HG03521 (cell line): ENCODE results near the gene ZCCHC13.
"Not testable (repeated sequence)": the region's sequence is repeated elsewhere in the genome, so short reads cannot be mapped to it uniquely, and the experiment has no call there.

ENCODE experiments used
- ATAC-seq: cut with Tn5 transposase; IDR thresholded peaks from one replicate; pipeline ENCODE4 v1.9.1; 2021; ENCODE audit warnings: mild to moderate bottlenecking, moderate library complexity; ENCODE audit not compliant: unreplicated experiment

The ZCCHC13 gene

GRCh38 chrX:74304016-74304415, at the start of gene ZCCHC13:
Gene ZCCHC13, plus strand, starts transcription at chrX:74304180. Its CDS starts 87 bp downstream, at chrX:74304267.
- ATAC-seq = no peak

GRCh38 chrX:74258111-74258510, 45.9 kb upstream of the ZCCHC13 start:
- ATAC-seq = not testable (repeated sequence)

GRCh38 chrX:74259885-74260491, 44.0 kb upstream of the ZCCHC13 start:
- no peak for ATAC-seq

- no peak for ATAC-seq
These were observed 41.3 kb upstream of the ZCCHC13 start for GRCh38 chrX:74262452-74263209.

GRCh38 chrX:74270393-74270792, 33.6 kb upstream of the ZCCHC13 start:
- no peak for ATAC-seq

- peak; percentile 69 for ATAC-seq
These were observed 31.8 kb upstream of the ZCCHC13 start for GRCh38 chrX:74272230-74272629.

GRCh38 chrX:74274516-74274915, 29.5 kb upstream of the ZCCHC13 start:
- no peak for ATAC-seq

- ATAC-seq = no peak
These were observed 26.7 kb upstream of the ZCCHC13 start for GRCh38 chrX:74277320-74277719.

GRCh38 chrX:74277846-74278245, 26.1 kb upstream of the ZCCHC13 start:
- no peak for ATAC-seq

GRCh38 chrX:74280759-74281158, 23.2 kb upstream of the ZCCHC13 start:
- ATAC-seq = no peak

GRCh38 chrX:74284391-74284952, 19.5 kb upstream of the ZCCHC13 start:
- ATAC-seq = no peak

- ATAC-seq = no peak
These were observed 16.8 kb upstream of the ZCCHC13 start for GRCh38 chrX:74286950-74287740.

- ATAC-seq = no peak
These were observed 12.4 kb upstream of the ZCCHC13 start for GRCh38 chrX:74291577-74291963.

- ATAC-seq = peak; percentile 90
These were observed 11.8 kb upstream of the ZCCHC13 start for GRCh38 chrX:74291964-74292807.

GRCh38 chrX:74292808-74293123, 11.2 kb upstream of the ZCCHC13 start:
- no peak for ATAC-seq

- no peak for ATAC-seq
These were observed 10.5 kb upstream of the ZCCHC13 start for GRCh38 chrX:74293343-74293946.

GRCh38 chrX:74295101-74295500, 8.9 kb upstream of the ZCCHC13 start:
- ATAC-seq = no peak

- ATAC-seq = no peak
These were observed 6.2 kb upstream of the ZCCHC13 start for GRCh38 chrX:74297766-74298165.

GRCh38 chrX:74300869-74301268, 3.1 kb upstream of the ZCCHC13 start:
- ATAC-seq = no peak

- ATAC-seq = no peak
These were observed 14.7 kb downstream of the ZCCHC13 start for GRCh38 chrX:74318672-74319071.
